Activated CD4-positive, alpha-beta T cell treated with anti-CD3 and anti-CD28 coated beads, Interleukin-2, Interleukin-6, amounts not matched to agents 100 ng/mL and 50 ng/mL, durations not matched to agents 16 hours and 8 hours (primary cell): ENCODE results near the gene METRNL.
"Not testable (repeated sequence)": the region's sequence is repeated elsewhere in the genome, so short reads cannot be mapped to it uniquely, and the experiment has no call there.

ENCODE experiments used
- DNase-seq: peaks from one replicate; pipeline ENCODE4 v3.0.0-alpha.2; 2020

The METRNL gene

DNA sequence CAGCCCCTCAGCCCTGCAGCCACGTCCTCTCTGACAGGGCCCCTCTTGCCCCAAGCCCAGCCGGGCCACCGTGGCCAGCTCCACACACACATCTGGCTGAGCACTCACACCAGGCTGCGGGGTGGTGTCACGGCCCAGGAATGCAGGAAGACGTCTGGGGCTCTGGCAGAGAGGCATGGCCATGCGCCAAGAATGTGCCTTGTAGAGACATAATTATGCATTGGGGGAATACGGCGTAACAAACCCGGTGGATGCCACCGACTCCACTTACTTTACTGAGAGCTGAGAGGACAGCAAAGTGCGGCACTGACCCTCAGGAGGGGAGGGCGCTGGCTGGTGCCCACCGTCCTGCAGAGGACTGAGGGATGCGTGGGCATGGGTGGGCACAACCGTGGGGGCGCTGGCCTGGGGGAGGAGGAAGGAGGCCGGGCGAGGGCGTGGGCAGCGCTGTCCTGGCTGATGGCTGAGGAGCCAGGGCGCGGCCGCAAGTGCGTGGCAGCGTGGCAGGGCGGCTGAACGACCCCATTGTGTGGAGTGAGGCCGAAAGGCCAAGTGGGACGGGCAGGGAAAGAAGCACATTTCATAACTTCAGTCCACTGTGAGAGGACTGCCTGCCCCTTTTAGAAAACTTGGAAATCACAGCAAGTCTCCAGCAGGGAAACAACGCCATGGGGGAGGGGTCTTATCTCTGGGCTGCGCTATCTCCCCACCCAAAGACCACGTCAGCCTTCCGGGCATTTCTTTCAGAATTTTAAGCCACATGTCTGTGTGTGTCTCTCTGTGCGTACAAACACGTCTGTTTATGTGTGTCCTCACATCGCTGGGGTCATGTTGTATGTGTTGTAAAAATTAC, 30.6 kb downstream of the METRNL start:
- no peak for DNase-seq

GRCh38 chr17:83110735-83111134, 31.3 kb downstream of the METRNL start:
- no peak for DNase-seq

GRCh38 chr17:83111516-83112282, 32.3 kb downstream of the METRNL start:
- no peak for DNase-seq

- no peak for DNase-seq
Measured at GRCh38 chr17:83113381-83113780, 34.0 kb downstream of the METRNL start.

- DNase-seq, result no peak
Measured at GRCh38 chr17:83113792-83114191, 34.4 kb downstream of the METRNL start.

DNA sequence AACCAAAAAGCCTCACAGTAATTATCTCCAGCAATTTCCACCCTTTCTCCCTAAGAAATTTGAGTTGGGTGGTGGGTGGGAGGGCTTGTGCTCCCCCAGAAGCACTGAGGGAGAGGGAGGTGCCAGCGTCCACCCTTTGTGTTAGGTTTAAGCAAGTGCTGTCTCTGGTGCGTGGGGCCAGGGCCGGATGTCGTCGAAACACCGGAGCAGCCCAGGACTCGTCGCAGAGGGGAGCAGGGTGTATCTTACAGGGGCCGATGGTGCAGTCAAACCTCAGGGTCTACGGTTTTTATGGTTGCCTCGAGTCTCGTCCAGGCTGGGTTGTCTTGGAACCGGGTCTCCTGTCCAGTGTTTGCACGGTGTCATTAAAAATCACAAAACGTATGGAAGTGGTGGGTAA, 35.3 kb downstream of the METRNL start:
- no peak for DNase-seq

DNA sequence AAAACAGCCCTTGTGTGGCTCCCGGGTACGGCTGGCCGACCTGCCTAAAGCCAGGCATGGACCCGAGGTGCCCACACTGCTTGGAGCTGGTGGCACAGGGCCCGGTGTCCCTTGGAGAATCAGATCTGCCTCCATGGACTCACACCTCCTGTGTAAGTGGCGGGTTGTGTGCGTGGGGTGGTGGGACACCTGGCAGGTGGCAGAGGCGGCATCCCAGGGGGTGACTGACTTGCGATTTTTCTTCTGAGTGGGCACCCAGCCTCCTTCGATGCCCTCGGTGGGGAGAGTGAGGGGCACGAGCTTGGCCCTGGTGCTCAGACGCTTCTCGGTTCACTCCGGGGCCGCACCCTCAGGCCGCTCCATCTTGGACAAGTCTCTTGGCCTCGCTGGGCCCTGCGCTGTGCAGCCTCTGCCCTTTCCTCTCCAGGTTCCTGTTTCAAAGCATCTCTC, 35.8 kb downstream of the METRNL start:
- DNase-seq, result no peak

DNA sequence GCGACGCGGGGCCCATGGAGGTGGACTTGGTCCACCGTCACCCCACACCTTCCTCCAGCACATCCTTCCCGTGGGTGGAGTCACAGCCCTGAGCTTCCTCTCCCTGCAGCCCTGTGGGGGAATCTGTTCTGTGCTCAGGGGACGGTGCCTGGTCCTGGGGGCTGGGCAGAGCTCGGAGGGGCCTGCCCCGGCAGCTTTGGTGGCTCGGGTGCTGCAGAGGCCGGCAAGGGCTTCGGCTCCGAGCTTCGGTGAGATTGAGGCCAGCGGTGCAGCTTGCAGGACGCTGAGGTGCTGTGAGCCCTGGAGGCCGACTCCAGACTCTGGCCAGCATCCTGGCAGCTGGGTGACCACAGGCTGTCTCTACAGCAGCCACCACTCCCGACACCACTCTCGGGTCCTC, 36.4 kb downstream of the METRNL start:
- DNase-seq, result no peak

GRCh38 chr17:83116311-83116771, 36.9 kb downstream of the METRNL start:
- no peak for DNase-seq

DNA sequence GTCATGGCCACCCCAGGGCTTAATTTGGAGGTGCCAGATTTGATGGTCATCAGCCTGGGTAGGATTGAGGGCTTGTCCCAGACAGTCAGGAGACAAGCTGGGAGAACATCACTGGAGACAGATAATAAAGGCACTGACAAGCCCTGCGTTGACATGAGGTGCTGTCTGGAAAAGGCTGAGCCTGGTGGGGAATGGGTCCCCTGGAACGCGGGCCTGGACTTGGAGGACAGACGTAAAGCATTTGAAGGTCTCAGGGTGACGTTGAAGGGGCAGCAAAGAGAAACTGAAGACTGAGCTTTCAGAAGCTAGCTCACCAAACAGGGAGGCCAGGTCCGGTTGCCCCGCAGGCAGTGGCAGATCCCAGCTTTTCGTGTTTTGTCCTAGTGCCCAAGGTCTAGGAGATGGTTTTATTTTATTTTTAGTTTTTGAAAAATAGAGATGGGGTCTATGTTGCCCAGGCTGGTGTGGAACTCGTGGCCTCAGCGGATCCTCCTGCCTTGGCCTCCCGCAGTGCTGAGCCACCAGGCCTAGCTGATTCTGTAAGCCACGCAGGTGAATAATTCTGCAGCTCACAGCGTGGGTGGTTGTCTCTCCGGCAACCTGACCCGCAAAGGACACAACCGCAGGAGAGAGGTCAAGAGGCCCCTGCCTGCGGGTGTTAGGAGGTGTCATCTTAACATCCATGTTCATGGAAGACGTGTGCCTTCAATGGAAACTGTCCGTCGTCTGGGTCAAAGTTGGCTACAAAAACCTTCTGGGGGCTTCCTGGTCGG, 37.6 kb downstream of the METRNL start:
- no peak for DNase-seq

- no peak for DNase-seq
Measured at GRCh38 chr17:83117583-83117982, 38.2 kb downstream of the METRNL start.

GRCh38 chr17:83118071-83118841, 38.8 kb downstream of the METRNL start:
- no peak for DNase-seq

DNA sequence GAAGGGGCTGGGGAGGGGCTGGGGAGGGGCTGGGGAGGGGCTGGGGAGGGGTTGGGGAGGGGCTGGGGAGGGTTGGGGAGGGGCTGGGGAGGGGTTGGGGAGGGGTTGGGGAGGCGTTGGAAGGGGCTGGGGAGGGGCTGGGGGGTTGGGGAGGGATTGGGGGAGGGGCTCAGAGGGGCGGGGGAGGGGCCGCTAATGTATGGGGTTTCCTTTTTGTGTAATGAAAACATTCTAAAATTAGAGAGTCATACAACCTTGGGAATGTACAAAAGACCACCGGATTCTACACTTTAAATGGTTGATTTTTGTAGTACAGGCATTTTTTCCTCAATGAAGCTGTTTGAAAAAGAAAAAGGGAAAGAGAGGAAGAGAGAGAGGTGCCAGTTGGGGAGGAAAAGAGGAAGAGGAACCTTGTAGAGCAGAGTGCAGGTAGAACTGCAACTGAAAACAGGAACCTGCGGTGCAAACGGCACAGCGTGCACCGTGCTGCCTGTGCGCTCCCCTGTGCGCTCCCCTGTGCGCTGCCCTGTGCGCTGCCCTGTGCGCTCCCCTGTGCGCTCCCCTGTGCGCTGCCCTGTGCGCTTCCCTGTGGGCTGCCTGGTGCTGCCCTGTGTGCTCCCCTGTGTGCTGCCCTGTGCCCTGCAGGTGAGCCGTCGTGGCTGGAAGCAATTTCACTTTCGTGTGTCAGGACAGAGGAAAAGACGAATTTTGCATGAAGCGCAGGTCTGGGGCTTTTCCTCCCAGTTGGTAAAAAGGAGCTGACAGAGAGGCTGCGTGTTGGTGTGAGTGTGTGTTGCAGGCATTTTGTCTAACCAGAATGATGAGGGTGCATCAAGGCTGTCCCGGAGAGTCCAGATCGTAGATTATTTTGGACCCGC, 40.8 kb downstream of the METRNL start:
- peak; percentile 33 for DNase-seq

DNA sequence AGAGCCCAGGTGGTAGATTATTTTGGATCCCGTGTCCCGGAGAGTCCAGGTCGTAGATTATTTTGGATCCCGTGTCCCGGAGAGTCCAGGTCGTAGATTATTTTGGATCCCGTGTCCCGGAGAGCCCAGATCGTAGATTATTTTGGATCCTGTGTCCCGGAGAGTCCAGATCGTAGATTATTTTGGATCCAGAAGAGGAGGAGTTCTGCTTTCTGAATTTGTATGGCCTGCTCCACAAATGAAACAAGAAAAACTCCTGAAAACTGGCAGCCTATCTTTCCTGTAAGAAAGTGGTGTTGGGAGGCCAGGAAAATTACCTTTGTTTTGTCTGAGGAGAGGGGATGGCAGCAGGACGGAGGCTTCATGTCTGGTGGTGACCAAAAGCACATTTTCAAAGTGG, 42.1 kb downstream of the METRNL start:
- not testable (repeated sequence) for DNase-seq

GRCh38 chr17:83121921-83122820, 42.8 kb downstream of the METRNL start:
- no peak for DNase-seq

DNA sequence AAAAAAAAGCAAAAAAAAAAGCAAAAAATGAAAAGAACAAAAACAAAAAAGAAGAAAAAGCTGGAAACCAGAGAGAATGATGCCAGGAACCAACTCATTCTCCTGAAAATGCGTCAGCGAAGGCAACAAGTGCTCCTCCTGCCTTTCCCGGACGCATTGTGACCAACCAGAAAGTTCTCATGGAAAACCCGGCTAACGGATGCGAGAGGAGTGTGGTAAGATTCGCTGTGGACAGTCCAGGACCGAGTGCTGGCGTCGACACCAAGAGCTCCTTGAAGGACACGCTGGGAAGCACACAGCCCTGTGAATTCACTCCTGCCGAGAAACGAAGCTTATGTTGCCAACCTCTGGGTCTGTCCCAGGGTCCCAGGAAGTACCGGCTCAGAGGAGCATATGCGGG, 43.4 kb downstream of the METRNL start:
- no peak for DNase-seq

- peak; percentile 20 for DNase-seq
Measured at GRCh38 chr17:83123896-83124801, 44.7 kb downstream of the METRNL start.

DNA sequence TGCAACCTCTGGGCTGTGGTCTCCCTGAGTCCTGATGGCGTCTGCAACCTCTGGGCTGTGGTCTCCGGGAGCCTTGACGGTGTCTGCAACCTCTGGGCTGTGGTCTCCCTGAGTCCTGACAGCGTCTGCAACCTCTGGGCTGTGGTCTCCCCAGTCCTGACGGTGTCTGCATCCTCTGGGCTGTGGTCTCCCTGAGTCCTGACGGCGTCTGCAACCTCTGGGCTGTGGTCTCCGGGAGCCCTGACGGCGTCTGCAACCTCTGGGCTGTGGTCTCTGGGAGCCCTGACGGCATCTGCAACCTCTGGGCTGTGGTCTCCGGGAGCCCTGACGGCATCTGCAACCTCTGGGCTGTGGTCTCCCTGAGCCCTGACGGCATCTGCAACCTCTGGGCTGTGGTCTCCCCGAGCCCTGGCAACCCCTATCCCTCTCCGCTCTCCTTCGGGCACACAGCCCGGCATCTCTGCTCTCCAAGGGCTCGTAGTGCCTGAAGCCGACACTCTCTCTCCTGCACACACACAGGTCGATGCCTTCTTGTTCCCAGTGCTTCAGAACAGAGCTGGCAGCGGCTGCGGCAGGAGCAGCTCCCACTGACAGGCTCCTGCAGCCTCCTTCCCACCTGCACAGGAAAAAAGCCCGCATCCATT, 45.6 kb downstream of the METRNL start:
- peak; percentile 46 for DNase-seq
